Measurements from ENCODE around the gene KLHL40. TPM values are rescaled to one million over a fixed set of nuclear protein-coding genes. Genes with fewer than 3 reads are reported as not detected.

Gene KLHL40
- total and polyA plus RNA-seq, 2 donors (not counting 1 experiment from before 2014, with no cell fraction given), result not detected

DNA sequence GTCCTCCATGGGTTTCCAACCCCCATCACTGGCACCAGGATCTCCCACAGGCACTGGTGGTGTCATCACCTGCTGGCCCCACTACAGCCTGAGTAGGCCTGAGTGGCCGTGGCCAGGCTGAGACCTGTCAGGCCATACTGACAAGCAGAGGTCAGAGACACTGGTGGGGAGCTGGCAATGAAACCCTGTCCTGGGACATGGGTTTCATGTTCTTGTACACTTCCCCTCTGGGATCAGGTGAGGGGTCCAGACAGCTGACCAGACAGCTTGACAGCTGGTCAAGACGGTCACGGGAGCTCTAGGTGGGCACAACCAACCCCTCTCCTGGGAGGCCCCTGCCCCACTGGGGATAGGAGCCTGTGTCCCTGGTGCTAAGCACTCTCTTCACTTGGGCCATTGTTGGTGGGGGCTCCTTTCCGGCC lies 18.7 kb upstream of the KLHL40 start:
- 91% methylated on average over 4 of the region's 4 CpGs for WGBS (ENCODE audit: insufficient coverage)
- H3K9ac ChIP-seq (ENCODE audit: low read length), result no peak overlapping the region
- POLR2A ChIA-PET, result no interaction called here

DNA sequence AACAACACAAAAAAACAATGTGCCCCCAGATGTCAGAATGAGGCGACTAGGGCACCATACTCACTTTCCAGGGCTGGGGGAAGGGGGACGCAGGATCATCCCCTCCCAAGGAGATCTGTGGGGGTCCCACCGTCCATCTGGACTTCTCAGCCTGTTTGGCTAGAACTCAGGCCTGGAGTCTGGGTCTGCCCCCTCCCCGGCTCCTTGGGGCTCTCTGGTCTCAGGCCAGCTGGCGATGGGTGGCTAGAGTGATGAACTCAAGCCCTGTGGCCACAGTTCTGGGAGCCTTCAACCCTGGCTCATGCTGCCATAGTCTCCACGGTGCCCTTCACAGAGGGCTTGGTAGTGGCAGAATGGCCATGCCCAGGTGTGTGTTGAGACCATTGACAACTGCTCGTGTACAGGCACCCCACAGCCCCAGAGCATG lies 18.2 kb upstream of the KLHL40 start:
- Histone ChIP-seq H3K4me3 (ENCODE audit: control extremely low read depth in 1 of 5, extremely low read depth in 1 of 5, insufficient read depth in 1 of 5, low read depth in 2 of 5, low read length in 4 of 5) (no peak overlapping the region), H3K27ac (ENCODE audit: low read length in 2 of 2) (no peak overlapping the region), H3K9me3 (ENCODE audit: control extremely low read depth in 1 of 3, control insufficient read depth in 2 of 3, insufficient read depth in 1 of 3, low read length in 2 of 3) (peaks cover 0 to 8% (median 1%) of the 10 kb centered on the region in 3 donors), H3K9ac (ENCODE audit: low read length) (no peak overlapping the region), H3K27me3 (replicated peaks in 1 of 4; ENCODE audit: control extremely low read depth in 1 of 4, control insufficient read depth in 3 of 4, insufficient read depth in 4 of 4, low read length in 3 of 4) (no peaks in the 10 kb centered on the region), H3K4me1 (ENCODE audit: control insufficient read depth in 2 of 2, insufficient read depth in 2 of 2, low read length in 2 of 2) (peaks cover 13 to 22% of the 10 kb centered on the region in 2 donors), H2AFZ (ENCODE audit: insufficient read depth, low read depth, low read length, poor library complexity, severe bottlenecking) (no peak overlapping the region), H4K20me1 (ENCODE audit: control insufficient read depth, insufficient read depth, low read length, poor library complexity, severe bottlenecking) (no peaks in the 10 kb centered on the region), H3K4me2 (replicated peaks; ENCODE audit: low read depth, low read length, poor library complexity, severe bottlenecking) (no peak overlapping the region), H3K79me2 (ENCODE audit: control insufficient read depth, insufficient read depth, low read length) (no peaks in the 10 kb centered on the region), H3K36me3 (replicated peaks in 1 of 2; ENCODE audit: control extremely low read depth in 1 of 2, control insufficient read depth in 1 of 2, extremely low read depth in 1 of 2, insufficient read depth in 2 of 2, low read length in 1 of 2) (no peaks in the 10 kb centered on the region)
- ChIA-PET CTCF (no interaction called here), POLR2A (no interaction called here)
- DNase-seq, result no peak
- TF ChIP-seq, protein P1, sequence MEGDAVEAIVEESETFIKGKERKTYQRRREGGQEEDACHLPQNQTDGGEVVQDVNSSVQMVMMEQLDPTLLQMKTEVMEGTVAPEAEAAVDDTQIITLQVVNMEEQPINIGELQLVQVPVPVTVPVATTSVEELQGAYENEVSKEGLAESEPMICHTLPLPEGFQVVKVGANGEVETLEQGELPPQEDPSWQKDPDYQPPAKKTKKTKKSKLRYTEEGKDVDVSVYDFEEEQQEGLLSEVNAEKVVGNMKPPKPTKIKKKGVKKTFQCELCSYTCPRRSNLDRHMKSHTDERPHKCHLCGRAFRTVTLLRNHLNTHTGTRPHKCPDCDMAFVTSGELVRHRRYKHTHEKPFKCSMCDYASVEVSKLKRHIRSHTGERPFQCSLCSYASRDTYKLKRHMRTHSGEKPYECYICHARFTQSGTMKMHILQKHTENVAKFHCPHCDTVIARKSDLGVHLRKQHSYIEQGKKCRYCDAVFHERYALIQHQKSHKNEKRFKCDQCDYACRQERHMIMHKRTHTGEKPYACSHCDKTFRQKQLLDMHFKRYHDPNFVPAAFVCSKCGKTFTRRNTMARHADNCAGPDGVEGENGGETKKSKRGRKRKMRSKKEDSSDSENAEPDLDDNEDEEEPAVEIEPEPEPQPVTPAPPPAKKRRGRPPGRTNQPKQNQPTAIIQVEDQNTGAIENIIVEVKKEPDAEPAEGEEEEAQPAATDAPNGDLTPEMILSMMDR (IDR thresholded peaks at IDR 0.05), result no peak
- TF ChIP-seq EZH2 (IDR thresholded peaks at IDR 0.05; ENCODE audit: borderline replicate concordance, insufficient read depth, low read depth, low read length, poor library complexity, severe bottlenecking), result no peak
- H3K27me3 Mint-ChIP-seq, result no peaks in the 10 kb centered on the region
- no peak overlapping the region for H3K27ac Mint-ChIP-seq
- no peaks in the 10 kb centered on the region for H3K9me3 Mint-ChIP-seq (ENCODE audit: insufficient read depth)
- H3K4me1 Mint-ChIP-seq, result peaks cover 13% of the 10 kb centered on the region
- intact Hi-C loops (cut with micrococcal nuclease), result no loop called here
- no peak overlapping the region for H3K4me3 Mint-ChIP-seq
- WGBS (ENCODE audit: insufficient coverage), result 87% methylated on average over 6 of the region's 7 CpGs
- no peak for ATAC-seq (ENCODE audit: low read depth)

More for the DNA sequence above, 18.7 kb upstream of the KLHL40 start:
- no peaks in the 10 kb centered on the region for H3K79me2 ChIP-seq (ENCODE audit: control insufficient read depth, insufficient read depth, low read length)
- H3K27me3 ChIP-seq (replicated peaks in 1 of 4; ENCODE audit: control extremely low read depth in 1 of 4, control insufficient read depth in 3 of 4, insufficient read depth in 4 of 4, low read length in 3 of 4), result no peaks in the 10 kb centered on the region
- Mint-ChIP-seq H3K27ac (no peak overlapping the region), H3K4me3 (no peak overlapping the region), H3K9me3 (ENCODE audit: insufficient read depth) (no peaks in the 10 kb centered on the region), H3K4me1 (peaks cover 13% of the 10 kb centered on the region), H3K27me3 (no peaks in the 10 kb centered on the region)
- H3K4me1 ChIP-seq (ENCODE audit: control insufficient read depth in 2 of 2, insufficient read depth in 2 of 2, low read length in 2 of 2), result peaks cover 13 to 22% of the 10 kb centered on the region in 2 donors
- H3K4me2 ChIP-seq (replicated peaks; ENCODE audit: low read depth, low read length, poor library complexity, severe bottlenecking), result no peak overlapping the region
- H3K36me3 ChIP-seq (replicated peaks in 1 of 2; ENCODE audit: control extremely low read depth in 1 of 2, control insufficient read depth in 1 of 2, extremely low read depth in 1 of 2, insufficient read depth in 2 of 2, low read length in 1 of 2), result no peaks in the 10 kb centered on the region
- intact Hi-C loops (cut with micrococcal nuclease), result no loop called here
- CTCF ChIA-PET, result interaction anchor here (1.0 kb wide), 2 partner anchors 79 to 85 kb away, joined by 3 read pairs; partner anchors contain the start of gene SEC22C
- ATAC-seq (ENCODE audit: low read depth), result no peak
- H4K20me1 ChIP-seq (ENCODE audit: control insufficient read depth, insufficient read depth, low read length, poor library complexity, severe bottlenecking), result no peaks in the 10 kb centered on the region
- no peak overlapping the region for H3K27ac ChIP-seq (ENCODE audit: low read length in 2 of 2)
- H2AFZ ChIP-seq (ENCODE audit: insufficient read depth, low read depth, low read length, poor library complexity, severe bottlenecking), result no peak overlapping the region
- no peak overlapping the region for H3K4me3 ChIP-seq (ENCODE audit: control extremely low read depth in 1 of 5, extremely low read depth in 1 of 5, insufficient read depth in 1 of 5, low read depth in 2 of 5, low read length in 4 of 5)
- no peak for DNase-seq
- TF ChIP-seq, protein P1 (IDR thresholded peaks at IDR 0.05), result no peak
- no peak for TF ChIP-seq EZH2 (IDR thresholded peaks at IDR 0.05; ENCODE audit: borderline replicate concordance, insufficient read depth, low read depth, low read length, poor library complexity, severe bottlenecking)
- peaks cover 0 to 8% (median 1%) of the 10 kb centered on the region in 3 donors for H3K9me3 ChIP-seq (ENCODE audit: control extremely low read depth in 1 of 3, control insufficient read depth in 2 of 3, insufficient read depth in 1 of 3, low read length in 2 of 3)

Data from B cell (primary cell).